G401.6 (cell line): ENCODE results near the gene H2AZ2.
A peak's percentile ranks its signal among the peaks of the same experiment; 100 is the strongest.
"Not testable (repeated sequence)": the region's sequence is repeated elsewhere in the genome, so short reads cannot be mapped to it uniquely, and the experiment has no call there.

Source experiments
- FAIRE-seq: peaks from 2 replicates; lab custom pipeline; 2012; peaks lifted over from hg19 to GRCh38; lab: Jason Lieb, UNC

H2AZ2 gene

GRCh38 chr7:44870336-44870735, 22.4 kb upstream of the H2AZ2 start:
- FAIRE-seq: not testable (repeated sequence)

GRCh38 chr7:44867073-44867995, 19.4 kb upstream of the H2AZ2 start:
- FAIRE-seq: no peak

DNA sequence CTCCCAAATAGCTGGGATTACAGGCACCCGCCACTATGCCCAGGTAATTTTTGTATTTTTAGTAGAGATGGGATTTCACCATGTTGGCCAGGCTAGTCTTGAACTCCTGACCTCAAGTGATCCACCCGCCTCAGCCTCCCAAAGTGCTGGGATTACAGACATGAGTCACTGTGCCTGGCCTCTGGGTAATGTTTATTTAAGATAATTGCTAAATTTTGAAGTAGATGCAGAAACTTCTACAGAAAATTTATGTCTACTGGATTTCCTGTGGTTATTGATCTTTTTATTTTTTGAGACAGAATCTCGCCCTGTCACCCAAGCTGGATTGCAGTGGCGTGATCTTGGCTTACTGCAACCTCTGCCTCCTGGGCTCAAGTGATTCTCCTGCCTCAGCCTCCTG, 14.1 kb upstream of the H2AZ2 start:
- FAIRE-seq: not testable (repeated sequence)

GRCh38 chr7:44858161-44858560, 10.3 kb upstream of the H2AZ2 start:
- FAIRE-seq: peak; percentile 80

- no peak for FAIRE-seq
Measured at GRCh38 chr7:44854644-44855364, 6.9 kb upstream of the H2AZ2 start.

- no peak for FAIRE-seq
Measured at GRCh38 chr7:44853391-44853790, 5.5 kb upstream of the H2AZ2 start.

GRCh38 chr7:44852590-44852989, 4.7 kb upstream of the H2AZ2 start:
- FAIRE-seq: no peak

GRCh38 chr7:44849885-44850544, 2.1 kb upstream of the H2AZ2 start:
- no peak for FAIRE-seq

DNA sequence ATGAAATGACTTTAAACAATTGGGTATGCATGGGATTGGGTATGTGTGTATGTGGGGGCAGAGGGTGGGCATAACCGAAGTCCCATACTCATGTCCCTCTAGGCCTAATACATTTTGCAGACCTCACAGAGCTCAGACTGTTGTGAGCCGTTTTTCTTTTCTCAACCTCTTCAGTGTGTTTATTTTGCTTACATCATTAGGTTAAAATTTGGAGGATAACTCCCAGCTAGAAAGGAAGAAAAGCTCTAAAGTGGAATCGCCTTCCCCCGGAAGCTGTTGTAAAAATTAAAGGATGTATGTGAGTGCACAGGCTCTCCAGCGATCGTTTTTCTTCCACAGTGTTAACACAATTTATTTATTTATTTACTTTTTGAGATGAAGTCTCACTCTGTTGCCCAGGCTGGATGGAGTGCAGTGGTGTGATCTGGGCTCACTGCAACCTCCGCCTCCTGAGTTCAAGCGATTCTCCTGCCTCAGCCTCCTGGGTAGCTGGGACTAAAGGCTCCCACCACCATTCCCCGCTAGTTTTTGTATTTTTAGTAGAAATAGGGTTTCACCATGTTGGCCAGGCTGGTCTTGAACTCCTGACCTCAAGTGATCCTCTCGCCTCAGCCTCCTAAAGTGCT, 1.5 kb upstream of the H2AZ2 start:
- FAIRE-seq: no peak

GRCh38 chr7:44847509-44847919, 373 bp downstream of the H2AZ2 start:
- no peak for FAIRE-seq

- no peak for FAIRE-seq
Measured at GRCh38 chr7:44846816-44847508, 925 bp downstream of the H2AZ2 start.

GRCh38 chr7:44846390-44846789, 1.5 kb downstream of the H2AZ2 start:
- FAIRE-seq: peak; percentile 11

DNA sequence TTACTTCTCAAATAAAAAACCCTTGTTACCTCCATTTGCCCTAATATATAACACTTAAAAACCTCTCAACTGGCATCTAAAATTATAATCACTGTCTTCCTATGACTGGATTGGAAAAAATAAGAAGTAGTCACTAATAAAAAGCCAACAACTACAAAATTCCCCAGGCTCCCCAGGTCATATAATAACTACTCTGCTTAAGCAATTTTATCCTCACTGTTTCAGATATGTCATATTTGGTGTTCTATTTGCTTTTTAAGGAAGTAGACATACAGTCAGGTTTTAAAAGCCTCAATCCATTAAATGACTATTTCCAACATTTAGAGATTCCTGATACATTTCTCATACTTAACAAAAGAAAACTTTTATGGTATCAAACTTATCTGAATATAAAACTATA, 2.4 kb downstream of the H2AZ2 start:
- no peak for FAIRE-seq

GRCh38 chr7:44843440-44843839, 4.4 kb downstream of the H2AZ2 start:
- FAIRE-seq: not testable (repeated sequence)

- FAIRE-seq: not testable (repeated sequence)
Measured at GRCh38 chr7:44842675-44843074, 5.2 kb downstream of the H2AZ2 start.

GRCh38 chr7:44838751-44839150, 9.1 kb downstream of the H2AZ2 start:
- no peak for FAIRE-seq

DNA sequence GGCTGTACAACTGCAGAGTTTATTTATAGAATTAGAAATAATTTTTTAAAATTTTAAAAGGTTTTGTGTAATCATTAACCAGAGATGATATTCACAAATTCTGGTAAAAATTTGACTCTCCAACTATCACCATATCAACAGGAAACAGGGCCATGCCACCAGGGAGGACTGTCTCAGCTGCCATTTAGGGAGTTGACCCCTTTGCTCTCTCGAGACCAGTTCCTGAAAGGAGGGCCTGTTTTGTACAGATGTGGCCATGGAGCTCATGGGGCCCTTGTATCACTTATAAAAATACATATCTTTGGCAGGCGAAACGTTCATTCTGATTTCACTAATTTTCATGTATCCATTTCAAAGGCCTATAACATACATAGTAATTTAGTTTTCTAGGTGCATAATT, 20.3 kb downstream of the H2AZ2 start:
- no peak for FAIRE-seq

- no peak for FAIRE-seq
Measured at GRCh38 chr7:44824894-44825526, 22.9 kb downstream of the H2AZ2 start.

- no peak for FAIRE-seq
Measured at GRCh38 chr7:44823255-44823781, 24.6 kb downstream of the H2AZ2 start.

DNA sequence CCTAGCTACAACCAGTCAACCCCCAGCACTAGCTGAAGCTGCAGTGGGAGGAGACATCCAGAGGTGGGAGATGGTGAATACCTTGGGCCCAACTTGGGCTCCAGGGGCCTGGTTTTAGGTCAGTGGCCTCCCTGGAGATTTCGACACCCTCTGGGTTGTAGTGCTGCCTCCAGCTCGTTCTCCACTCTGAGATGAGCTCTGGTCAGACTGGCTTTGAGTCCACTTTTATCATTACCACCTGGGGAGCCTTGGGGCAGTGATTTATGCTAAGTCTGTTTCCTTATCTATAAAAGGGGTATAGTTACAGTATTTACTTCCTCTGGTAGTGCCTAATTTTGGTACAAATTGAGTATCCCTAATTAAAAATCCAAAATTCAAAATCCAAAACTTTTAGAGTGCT, 28.6 kb downstream of the H2AZ2 start:
- FAIRE-seq: no peak

- no peak for FAIRE-seq
Measured at GRCh38 chr7:44814919-44815318, 33.0 kb downstream of the H2AZ2 start.
